Measurements from ENCODE around the gene CAVIN4. TPM values are rescaled to one million over a fixed set of nuclear protein-coding genes. Genes with fewer than 3 reads are reported as not detected.
A peak's percentile ranks its signal among the peaks of the same experiment; 100 is the strongest.

Gene CAVIN4
- total RNA-seq, 1 experiment from 2014 or later = 1.3 TPM

GRCh38 chr9:100591639-100592412 is 13.9 kb downstream of the CAVIN4 start:
- no peak overlapping the region for H3K4me3 ChIP-seq
- peaks cover 12% of the 10 kb centered on the region; the same call in 1 of the 2 replicates for H3F3A ChIP-seq (ENCODE audit: insufficient read depth, low read depth)
- H3K9me2 ChIP-seq (ENCODE audit: insufficient read depth) = no peaks in the 10 kb centered on the region
- H3K27me3 ChIP-seq (ENCODE audit: insufficient read depth, low read depth) = no peaks in the 10 kb centered on the region
- CTCF ChIA-PET = no interaction called here
- H3K4me2 ChIP-seq = no peak overlapping the region
- no peak overlapping the region for H2AFZ ChIP-seq
- H3K36me3 ChIP-seq (ENCODE audit: low read depth) = no peaks in the 10 kb centered on the region
- 0 out of 2 replicates have a peak, but pooled peaks cover 5% of the 10 kb centered on the region for H3K9me3 ChIP-seq (ENCODE audit: insufficient read depth, low read depth)
- intact Hi-C loops (cut with micrococcal nuclease; ENCODE audit: unreplicated experiment) = loop anchor here (10.0 kb wide), 1 partner anchor 367 kb away; no protein-coding TSS in a partner anchor
- no TSS peak for BruUV-seq (replicated peaks)
- H4K20me1 ChIP-seq (ENCODE audit: insufficient read depth) = no peaks in the 10 kb centered on the region
- H3K79me2 ChIP-seq (ENCODE audit: low read depth) = no peaks in the 10 kb centered on the region
- POLR2A ChIA-PET (ENCODE audit: unreplicated experiment) = no interaction called here
- H3K4me1 ChIP-seq (replicated peaks; ENCODE audit: insufficient read depth) = peaks cover 15% of the 10 kb centered on the region
- TF ChIP-seq EZH2 (IDR thresholded peaks at IDR 0.05; ENCODE audit: low read depth) = no peak
- TF ChIP-seq, protein P1, sequence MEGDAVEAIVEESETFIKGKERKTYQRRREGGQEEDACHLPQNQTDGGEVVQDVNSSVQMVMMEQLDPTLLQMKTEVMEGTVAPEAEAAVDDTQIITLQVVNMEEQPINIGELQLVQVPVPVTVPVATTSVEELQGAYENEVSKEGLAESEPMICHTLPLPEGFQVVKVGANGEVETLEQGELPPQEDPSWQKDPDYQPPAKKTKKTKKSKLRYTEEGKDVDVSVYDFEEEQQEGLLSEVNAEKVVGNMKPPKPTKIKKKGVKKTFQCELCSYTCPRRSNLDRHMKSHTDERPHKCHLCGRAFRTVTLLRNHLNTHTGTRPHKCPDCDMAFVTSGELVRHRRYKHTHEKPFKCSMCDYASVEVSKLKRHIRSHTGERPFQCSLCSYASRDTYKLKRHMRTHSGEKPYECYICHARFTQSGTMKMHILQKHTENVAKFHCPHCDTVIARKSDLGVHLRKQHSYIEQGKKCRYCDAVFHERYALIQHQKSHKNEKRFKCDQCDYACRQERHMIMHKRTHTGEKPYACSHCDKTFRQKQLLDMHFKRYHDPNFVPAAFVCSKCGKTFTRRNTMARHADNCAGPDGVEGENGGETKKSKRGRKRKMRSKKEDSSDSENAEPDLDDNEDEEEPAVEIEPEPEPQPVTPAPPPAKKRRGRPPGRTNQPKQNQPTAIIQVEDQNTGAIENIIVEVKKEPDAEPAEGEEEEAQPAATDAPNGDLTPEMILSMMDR (conservative IDR thresholded peaks at IDR 0.05) = no peak
- no peak for DNase-seq
- H3K27ac ChIP-seq = no peak overlapping the region

- Histone ChIP-seq H4K20me1 (ENCODE audit: insufficient read depth) (no peaks in the 10 kb centered on the region), H3K4me1 (replicated peaks; ENCODE audit: insufficient read depth) (peaks cover 12% of the 10 kb centered on the region), H2AFZ (no peak overlapping the region), H3K36me3 (ENCODE audit: low read depth) (no peaks in the 10 kb centered on the region), H3K4me3 (no peak overlapping the region), H3K27ac (no peak overlapping the region), H3K9me2 (ENCODE audit: insufficient read depth) (no peaks in the 10 kb centered on the region), H3K79me2 (ENCODE audit: low read depth) (no peaks in the 10 kb centered on the region), H3K27me3 (ENCODE audit: insufficient read depth, low read depth) (no peaks in the 10 kb centered on the region), H3K4me2 (no peak overlapping the region), H3F3A (ENCODE audit: insufficient read depth, low read depth) (peaks cover 11% of the 10 kb centered on the region), H3K9me3 (ENCODE audit: insufficient read depth, low read depth) (no peaks in the 10 kb centered on the region)
- ChIA-PET POLR2A (ENCODE audit: unreplicated experiment) (no interaction called here), CTCF (interaction anchor here (0.6 kb wide), 3 partner anchors 166 to 559 kb away, joined by 3 to 4 read pairs (median 4); no protein-coding TSS in a partner anchor)
- DNase-seq = peak in 1 of 2 experiments; percentile 48
- intact Hi-C loops (cut with micrococcal nuclease; ENCODE audit: unreplicated experiment) = loop anchor here (1.0 to 10.0 kb wide), 10 partner anchors 90 to 1433 kb away; partner anchors contain the start of genes MSANTD3, NR4A3 and TEX10
- BruUV-seq (replicated peaks) = no TSS peak
- TF ChIP-seq, protein P1 (conservative IDR thresholded peaks at IDR 0.05) = peak; percentile 93
- no peak for TF ChIP-seq EZH2 (IDR thresholded peaks at IDR 0.05; ENCODE audit: low read depth)
Observed at GRCh38 chr9:100595391-100596199, 17.7 kb downstream of the CAVIN4 start.

- POLR2A ChIA-PET (ENCODE audit: unreplicated experiment) = interaction anchor here (0.6 kb wide), 1 partner anchor 291 kb away, joined by 10 read pairs; no protein-coding TSS in a partner anchor
- H3K36me3 ChIP-seq (ENCODE audit: low read depth) = no peaks in the 10 kb centered on the region
- no peaks in the 10 kb centered on the region for H3K79me2 ChIP-seq (ENCODE audit: low read depth)
- no peaks in the 10 kb centered on the region for H3K9me3 ChIP-seq (ENCODE audit: insufficient read depth, low read depth)
- intact Hi-C loops (cut with micrococcal nuclease; ENCODE audit: unreplicated experiment) = loop anchor here (5.0 to 10.0 kb wide), 7 partner anchors 170 to 1435 kb away; partner anchors contain the start of genes MSANTD3, NR4A3 and TEX10
- no peaks in the 10 kb centered on the region for H4K20me1 ChIP-seq (ENCODE audit: insufficient read depth)
- TF ChIP-seq EZH2 (IDR thresholded peaks at IDR 0.05; ENCODE audit: low read depth) = no peak
- TF ChIP-seq, protein P1 (conservative IDR thresholded peaks at IDR 0.05) = no peak
- H3K4me1 ChIP-seq (replicated peaks; ENCODE audit: insufficient read depth) = peaks cover 12% of the 10 kb centered on the region
- no TSS peak for BruUV-seq (replicated peaks)
- no peak overlapping the region for H3K4me3 ChIP-seq
- peaks cover 11% of the 10 kb centered on the region for H3F3A ChIP-seq (ENCODE audit: insufficient read depth, low read depth)
- H2AFZ ChIP-seq = no peak overlapping the region
- H3K27ac ChIP-seq = no peak overlapping the region
- no peaks in the 10 kb centered on the region for H3K9me2 ChIP-seq (ENCODE audit: insufficient read depth)
- no peak for DNase-seq
- no peak overlapping the region for H3K4me2 ChIP-seq
- no peaks in the 10 kb centered on the region for H3K27me3 ChIP-seq (ENCODE audit: insufficient read depth, low read depth)
- CTCF ChIA-PET = interaction anchor here (0.7 kb wide), 2 partner anchors 1374 to 1449 kb away, joined by 3 read pairs; no protein-coding TSS in a partner anchor
Observed at GRCh38 chr9:100597236-100597635, 19.4 kb downstream of the CAVIN4 start.
